AG09309 (cell line): ENCODE measurements around the gene DCTN3.

Experiments
- DNase-seq: peaks from one replicate; pipeline ENCODE4 v3.0.0-alpha.2; 2010; ENCODE audit warnings: low read depth
- H3K4me3 ChIP-seq: 2 replicates; pipeline ENCODE4 v1.5.1; 2011; ENCODE audit warnings: mild to moderate bottlenecking, low read depth, low read length, moderate library complexity; ENCODE audit not compliant: control insufficient read depth
- CTCF ChIP-seq: IDR thresholded peaks from 2 replicates; pipeline ENCODE4 v1.5.1; 2011; ENCODE audit warnings: mild to moderate bottlenecking, low read depth, low read length, inconsistent platforms; ENCODE audit not compliant: insufficient read depth, control insufficient read depth; ENCODE audit errors: missing control alignments

The DCTN3 gene

GRCh38 chr9:34620061-34620994 lies at the start of gene DCTN3:
TSS of gene DCTN3 (minus strand) at chr9:34620495. CDS start at chr9:34620464, 31 bp downstream.
- DNase-seq: peak; percentile 81
- no peak for TF ChIP-seq CTCF
- H3K4me3 ChIP-seq: peak within 1 kb of the TSS; percentile 82

GRCh38 chr9:34665381-34666250 lies 45.3 kb upstream of the DCTN3 start:
- TF ChIP-seq CTCF: no peak
- peak overlapping the region; percentile 70 for H3K4me3 ChIP-seq
- DNase-seq: peak; percentile 74

- DNase-seq: no peak
- peak overlapping the region; percentile 70 for H3K4me3 ChIP-seq
- TF ChIP-seq CTCF: no peak
Measured at GRCh38 chr9:34665067-34665380, 44.7 kb upstream of the DCTN3 start.

GRCh38 chr9:34664281-34665066 lies 44.2 kb upstream of the DCTN3 start:
- peak overlapping the region; percentile 70 for H3K4me3 ChIP-seq
- DNase-seq: peak; percentile 37
- peak; percentile 99 for TF ChIP-seq CTCF

GRCh38 chr9:34663303-34663605 lies 43.0 kb upstream of the DCTN3 start:
- no peak for DNase-seq
- no peak overlapping the region for H3K4me3 ChIP-seq
- no peak for TF ChIP-seq CTCF
